Naive B cell (primary cell): Measurements from ENCODE around the gene TKTL1. TPM values are rescaled to one million over a fixed set of nuclear protein-coding genes. Genes with fewer than 3 reads are reported as not detected.

Experiments
- ATAC-seq, 2 donors: fragments of 150-1000 bp; cut with Tn5 transposase; 2 replicates each; pipeline ENCODE4 v1.10.0; 2021; ENCODE audit warnings: low read depth in 2 of 2, mild to moderate bottlenecking in 2 of 2, moderate library complexity in 2 of 2
- DNase-seq: peaks from one replicate; pipeline ENCODE4 v3.0.0; 2022
- H3K27ac Mint-ChIP-seq, 6 donors: one replicate each; pipeline ENCODE4 v1.8.0; 2020 to 2022; ENCODE audit warnings: mild to moderate bottlenecking in 6 of 6, mixed read lengths in 6 of 6, moderate library complexity in 5 of 6, inconsistent platforms in 2 of 6
- H3K27me3 Mint-ChIP-seq, 3 donors: one replicate each; pipeline ENCODE4 v1.8.0; 2021 to 2022; ENCODE audit warnings: mixed read lengths in 3 of 3, mild to moderate bottlenecking in 1 of 3
- H3K36me3 Mint-ChIP-seq, 2 donors: one replicate each; pipeline ENCODE4 v1.8.0; 2020 to 2022; ENCODE audit warnings: mixed read lengths in 2 of 2, inconsistent platforms in 1 of 2, mild to moderate bottlenecking in 1 of 2
- H3K4me1 Mint-ChIP-seq, 3 donors: one replicate each; pipeline ENCODE4 v1.8.0; 2020 to 2022; ENCODE audit warnings: mixed read lengths in 3 of 3, inconsistent platforms in 1 of 3, mild to moderate bottlenecking in 1 of 3, moderate library complexity in 1 of 3
- H3K4me3 Mint-ChIP-seq, 8 donors: one replicate each; pipeline ENCODE4 v1.8.0; 2020 to 2022; ENCODE audit warnings: mild to moderate bottlenecking in 8 of 8, mixed read lengths in 8 of 8, moderate library complexity in 8 of 8, inconsistent platforms in 2 of 8
- H3K9me3 Mint-ChIP-seq, 7 donors: one replicate each; pipeline ENCODE4 v1.8.0; 2020 to 2022; ENCODE audit warnings: mixed read lengths in 7 of 7, mild to moderate bottlenecking in 5 of 7, inconsistent platforms in 2 of 7, moderate library complexity in 1 of 7
- polyA plus RNA-seq, 6 donors: library from polyadenylated mRNA; unstranded; fragments of 300-500 nt; fragmentation: Illumina TruSeq; gene quantifications; one replicate each; pipeline ENCODE4 v1.2.3, GENCODE V29; 2021; ENCODE audit warnings: low read depth in 6 of 6

The TKTL1 gene
- polyA plus RNA-seq, 6 donors from 2014 or later = 0.27 to 0.57 (median 0.38) TPM; not detected in 1

- DNase-seq (no peak), ATAC-seq (peak; percentile 37 to 38)
- peak overlapping the region in 4 of 8 donors; percentile 15 to 72 (median 54) for H3K4me3 Mint-ChIP-seq
- peak overlapping the region in 4 of 6 donors; percentile 33 to 91 (median 62) for H3K27ac Mint-ChIP-seq
- H3K9me3 Mint-ChIP-seq = peaks cover 0 to 2% (median 0%) of the 10 kb centered on the region in 7 donors
- H3K27me3 Mint-ChIP-seq = no peaks in the 10 kb centered on the region
- H3K4me1 Mint-ChIP-seq = peaks cover 25 to 26% (median 26%) of the 10 kb centered on the region in 3 donors
- no peaks in the 10 kb centered on the region for H3K36me3 Mint-ChIP-seq
Observed at GRCh38 chrX:154317391-154317995, 21.9 kb downstream of the TKTL1 start.

- peak overlapping the region in 4 of 6 donors; percentile 22 to 79 (median 40) for H3K27ac Mint-ChIP-seq
- ATAC-seq (no peak), DNase-seq (no peak)
- no peaks in the 10 kb centered on the region for H3K27me3 Mint-ChIP-seq
- H3K4me1 Mint-ChIP-seq = peaks cover 25 to 26% (median 26%) of the 10 kb centered on the region in 3 donors
- peaks cover 0 to 2% (median 0%) of the 10 kb centered on the region in 7 donors for H3K9me3 Mint-ChIP-seq
- H3K4me3 Mint-ChIP-seq = peak overlapping the region in 1 of 8 donors; percentile 7
- H3K36me3 Mint-ChIP-seq = no peaks in the 10 kb centered on the region
Observed at GRCh38 chrX:154320406-154320805, 24.8 kb downstream of the TKTL1 start.

GRCh38 chrX:154321152-154321551 lies 25.6 kb downstream of the TKTL1 start:
- DNase-seq (no peak), ATAC-seq (peak; percentile 28 to 33)
- H3K27ac Mint-ChIP-seq = peak overlapping the region in 2 of 6 donors; percentile 37 to 71
- peaks cover 0 to 2% (median 0%) of the 10 kb centered on the region in 7 donors for H3K9me3 Mint-ChIP-seq
- H3K27me3 Mint-ChIP-seq = no peaks in the 10 kb centered on the region
- H3K4me1 Mint-ChIP-seq = peaks cover 27 to 29% (median 28%) of the 10 kb centered on the region in 3 donors
- peak overlapping the region in 2 of 8 donors; percentile 18 to 21 for H3K4me3 Mint-ChIP-seq
- H3K36me3 Mint-ChIP-seq = no peaks in the 10 kb centered on the region

GRCh38 chrX:154321594-154321993 lies 26.0 kb downstream of the TKTL1 start:
- Mint-ChIP-seq H3K4me3 (peak overlapping the region in 1 of 8 donors; percentile 23), H3K27me3 (no peaks in the 10 kb centered on the region), H3K4me1 (peaks cover 31 to 34% (median 31%) of the 10 kb centered on the region in 3 donors), H3K36me3 (no peaks in the 10 kb centered on the region), H3K9me3 (peaks cover 0 to 2% (median 0%) of the 10 kb centered on the region in 7 donors), H3K27ac (peak overlapping the region in 2 of 6 donors; percentile 71 to 86)
- no peak for ATAC-seq
- DNase-seq = no peak

GRCh38 chrX:154322890-154323289 lies 27.3 kb downstream of the TKTL1 start:
- no peaks in the 10 kb centered on the region for H3K36me3 Mint-ChIP-seq
- no peak for DNase-seq
- ATAC-seq = peak in 1 of 2 donors; percentile 29
- peaks cover 25 to 38% (median 33%) of the 10 kb centered on the region in 3 donors for H3K4me1 Mint-ChIP-seq
- no peak overlapping the region for H3K4me3 Mint-ChIP-seq
- no peaks in the 10 kb centered on the region for H3K27me3 Mint-ChIP-seq
- no peak overlapping the region for H3K27ac Mint-ChIP-seq
- H3K9me3 Mint-ChIP-seq = peaks cover 0 to 2% (median 0%) of the 10 kb centered on the region in 7 donors

- peaks cover 0 to 3% (median 0%) of the 10 kb centered on the region in 7 donors for H3K9me3 Mint-ChIP-seq
- H3K4me3 Mint-ChIP-seq = no peak overlapping the region
- H3K27ac Mint-ChIP-seq = no peak overlapping the region
- DNase-seq (no peak), ATAC-seq (no peak)
- H3K36me3 Mint-ChIP-seq = no peaks in the 10 kb centered on the region
- H3K4me1 Mint-ChIP-seq = peaks cover 25 to 38% (median 33%) of the 10 kb centered on the region in 3 donors
- no peaks in the 10 kb centered on the region for H3K27me3 Mint-ChIP-seq
Observed at GRCh38 chrX:154323537-154323936, 27.9 kb downstream of the TKTL1 start.

- H3K4me1 Mint-ChIP-seq = peaks cover 18 to 34% (median 29%) of the 10 kb centered on the region in 3 donors
- ATAC-seq (no peak), DNase-seq (no peak)
- no peaks in the 10 kb centered on the region for H3K36me3 Mint-ChIP-seq
- no peak overlapping the region for H3K4me3 Mint-ChIP-seq
- no peaks in the 10 kb centered on the region for H3K27me3 Mint-ChIP-seq
- H3K9me3 Mint-ChIP-seq = peaks cover 0 to 3% (median 0%) of the 10 kb centered on the region in 7 donors
- no peak overlapping the region for H3K27ac Mint-ChIP-seq
Observed at GRCh38 chrX:154325541-154325940, 29.9 kb downstream of the TKTL1 start.

- ATAC-seq = peak; percentile 77 to 84
- peak overlapping the region in 4 of 8 donors; percentile 17 to 39 (median 31) for H3K4me3 Mint-ChIP-seq
- H3K4me1 Mint-ChIP-seq = peaks cover 8 to 26% (median 16%) of the 10 kb centered on the region in 3 donors
Observed at GRCh38 chrX:154327038-154327820, 31.6 kb downstream of the TKTL1 start.

GRCh38 chrX:154328646-154329045 lies 33.1 kb downstream of the TKTL1 start:
- no peak for ATAC-seq

More at GRCh38 chrX:154327038-154327820, 31.6 kb downstream of the TKTL1 start:
- DNase-seq = no peak
- Mint-ChIP-seq H3K36me3 (no peaks in the 10 kb centered on the region), H3K27ac (peak overlapping the region in 1 of 6 donors; percentile 70), H3K9me3 (peaks cover 0 to 3% (median 0%) of the 10 kb centered on the region in 7 donors), H3K27me3 (no peaks in the 10 kb centered on the region)

GRCh38 chrX:154329294-154329693 lies 33.7 kb downstream of the TKTL1 start:
- peaks cover 15 to 35% (median 26%) of the 10 kb centered on the region in 3 donors for H3K4me1 Mint-ChIP-seq
- peaks cover 0 to 3% (median 0%) of the 10 kb centered on the region in 7 donors for H3K9me3 Mint-ChIP-seq
- DNase-seq = no peak
- ATAC-seq = no peak
- no peaks in the 10 kb centered on the region for H3K27me3 Mint-ChIP-seq
- no peak overlapping the region for H3K4me3 Mint-ChIP-seq
- no peaks in the 10 kb centered on the region for H3K36me3 Mint-ChIP-seq
- no peak overlapping the region for H3K27ac Mint-ChIP-seq

More at GRCh38 chrX:154328646-154329045, 33.1 kb downstream of the TKTL1 start:
- no peak for DNase-seq
- H3K4me3 Mint-ChIP-seq = no peak overlapping the region
- H3K9me3 Mint-ChIP-seq = peaks cover 0 to 3% (median 0%) of the 10 kb centered on the region in 7 donors
- no peaks in the 10 kb centered on the region for H3K27me3 Mint-ChIP-seq
- no peak overlapping the region for H3K27ac Mint-ChIP-seq
- H3K4me1 Mint-ChIP-seq = peaks cover 9 to 29% (median 19%) of the 10 kb centered on the region in 3 donors
- H3K36me3 Mint-ChIP-seq = no peaks in the 10 kb centered on the region

- ATAC-seq (no peak), DNase-seq (no peak)
- H3K4me3 Mint-ChIP-seq = no peak overlapping the region
- H3K4me1 Mint-ChIP-seq = peaks cover 12 to 21% (median 16%) of the 10 kb centered on the region in 3 donors
- H3K36me3 Mint-ChIP-seq = no peaks in the 10 kb centered on the region
- peaks cover 0 to 3% (median 0%) of the 10 kb centered on the region in 7 donors for H3K9me3 Mint-ChIP-seq
- no peaks in the 10 kb centered on the region for H3K27me3 Mint-ChIP-seq
- no peak overlapping the region for H3K27ac Mint-ChIP-seq
Observed at GRCh38 chrX:154332561-154332960, 37.0 kb downstream of the TKTL1 start.

GRCh38 chrX:154333116-154333515 lies 37.5 kb downstream of the TKTL1 start:
- Mint-ChIP-seq H3K9me3 (no peaks in the 10 kb centered on the region), H3K4me1 (peaks cover 12 to 17% (median 16%) of the 10 kb centered on the region in 3 donors), H3K36me3 (no peaks in the 10 kb centered on the region), H3K27me3 (no peaks in the 10 kb centered on the region), H3K27ac (peak overlapping the region in 3 of 6 donors; percentile 78 to 87 (median 84)), H3K4me3 (peak overlapping the region in 2 of 8 donors; percentile 36 to 85)
- ATAC-seq (no peak), DNase-seq (no peak)

GRCh38 chrX:154333837-154334271 lies 38.3 kb downstream of the TKTL1 start:
- Mint-ChIP-seq H3K27me3 (no peaks in the 10 kb centered on the region), H3K9me3 (no peaks in the 10 kb centered on the region), H3K4me3 (peak overlapping the region in 7 of 8 donors; percentile 46 to 89 (median 71)), H3K36me3 (no peaks in the 10 kb centered on the region), H3K27ac (peak overlapping the region; percentile 9 to 91 (median 81)), H3K4me1 (peaks cover 12 to 17% (median 16%) of the 10 kb centered on the region in 3 donors)
- peak; percentile 55 for DNase-seq
- peak; percentile 91 to 96 for ATAC-seq
